ENCODE results near the gene TCP10L.
A peak's percentile ranks its signal among the peaks of the same experiment; 100 is the strongest.
"Not testable (repeated sequence)": the region's sequence is repeated elsewhere in the genome, so short reads cannot be mapped to it uniquely, and the experiment has no call there.

Gene TCP10L

GRCh38 chr21:32585042-32585710 lies at the start of gene TCP10L:
Gene TCP10L (minus strand): TSS chr21:32585523. CDS start chr21:32584304, 1,219 bp downstream.
- DNase-seq = no peak

- no peak for DNase-seq
Measured at GRCh38 chr21:32626621-32627196, 41.4 kb upstream of the TCP10L start.

- not testable (repeated sequence) for DNase-seq
Measured at GRCh38 chr21:32618218-32618617, 32.9 kb upstream of the TCP10L start.

GRCh38 chr21:32613436-32614043 lies 28.2 kb upstream of the TCP10L start:
- no peak for DNase-seq

GRCh38 chr21:32612999-32613337 lies 27.6 kb upstream of the TCP10L start:
- no peak for DNase-seq

GRCh38 chr21:32612075-32612998 lies 27.0 kb upstream of the TCP10L start, which contains the start of gene CFAP298:
Gene CFAP298 (minus strand): TSS chr21:32612377. CDS start chr21:32612243, 134 bp downstream.
- peak; percentile 84 for DNase-seq

GRCh38 chr21:32611471-32611997 lies 26.2 kb upstream of the TCP10L start:
- DNase-seq = no peak

- DNase-seq = not testable (repeated sequence)
Measured at GRCh38 chr21:32610940-32611339, 25.6 kb upstream of the TCP10L start.

- DNase-seq = no peak
Measured at GRCh38 chr21:32608851-32609250, 23.5 kb upstream of the TCP10L start.

GRCh38 chr21:32605469-32605868 lies 20.1 kb upstream of the TCP10L start:
- DNase-seq = no peak

GRCh38 chr21:32604464-32604863 lies 19.1 kb upstream of the TCP10L start:
- no peak for DNase-seq

- no peak for DNase-seq
Measured at GRCh38 chr21:32603131-32603530, 17.8 kb upstream of the TCP10L start.

GRCh38 chr21:32602099-32602498 lies 16.8 kb upstream of the TCP10L start:
- no peak for DNase-seq

- no peak for DNase-seq
Measured at GRCh38 chr21:32599526-32599925, 14.2 kb upstream of the TCP10L start.

GRCh38 chr21:32599091-32599490 lies 13.8 kb upstream of the TCP10L start:
- DNase-seq = no peak

GRCh38 chr21:32597205-32597604 lies 11.9 kb upstream of the TCP10L start:
- no peak for DNase-seq

- DNase-seq = no peak
Measured at GRCh38 chr21:32595431-32595830, 10.1 kb upstream of the TCP10L start.

GRCh38 chr21:32593690-32594089 lies 8.4 kb upstream of the TCP10L start:
- DNase-seq = no peak

GRCh38 chr21:32592929-32593502 lies 7.7 kb upstream of the TCP10L start:
- no peak for DNase-seq

- no peak for DNase-seq
Measured at GRCh38 chr21:32590130-32590529, 4.8 kb upstream of the TCP10L start.

- DNase-seq = no peak
Measured at GRCh38 chr21:32587651-32588050, 2.3 kb upstream of the TCP10L start.

- no peak for DNase-seq
Measured at GRCh38 chr21:32587120-32587519, 1.8 kb upstream of the TCP10L start.

GRCh38 chr21:32585970-32586369 lies 647 bp upstream of the TCP10L start:
- DNase-seq = no peak
